Measurements from ENCODE around the gene TOM1L2. TPM values are rescaled to one million over a fixed set of nuclear protein-coding genes. Genes with fewer than 3 reads are reported as not detected.

The TOM1L2 gene
- total and polyA plus RNA-seq, 8 donors, result 20.3 to 28.2 (median 22.2) TPM

GRCh38 chr17:17983776-17984175 lies 11.6 kb upstream of the TOM1L2 start:
- TF ChIP-seq CTCF (IDR thresholded peaks at IDR 0.05), result no peak

DNA sequence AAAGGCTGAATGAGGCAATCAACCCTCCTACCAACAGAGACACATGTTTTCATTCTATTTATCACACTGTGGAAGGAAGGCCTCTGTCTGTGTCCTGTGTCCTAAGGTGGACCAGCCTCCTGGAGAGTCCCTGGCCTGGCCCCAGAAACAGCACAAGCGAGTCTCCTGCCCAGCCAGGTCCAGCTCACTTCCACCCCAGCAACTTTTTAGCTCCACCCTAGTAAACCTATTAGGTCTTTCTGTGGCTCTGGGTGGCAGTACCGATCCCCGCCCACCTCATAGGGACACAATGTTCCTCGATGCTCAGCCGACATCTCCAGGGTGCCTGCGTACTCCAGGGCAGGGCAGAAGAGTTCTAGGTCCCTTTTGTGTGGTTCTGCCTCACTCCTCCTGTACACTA lies 11.2 kb upstream of the TOM1L2 start:
- intact Hi-C loops (cut with DNase I), result no loop called here
- FAIRE-seq, result no peak
- DNase-seq, result no peak
- no peaks in the 10 kb centered on the region for H3K27me3 ChIP-seq
- H3K4me3 ChIP-seq, result no peak overlapping the region
- H3K27ac ChIP-seq, result no peak overlapping the region
- TF ChIP-seq CTCF (IDR thresholded peaks at IDR 0.05), result no peak
- no peaks in the 10 kb centered on the region for H3K4me1 ChIP-seq
- 71 to 76% methylated on average over 6 of the region's 6 CpGs for WGBS, 2 donors
- no peaks in the 10 kb centered on the region for H3K36me3 ChIP-seq
- ATAC-seq, result peak in 3 of 4 donors; percentile 51 to 82 (median 75)
- no peaks in the 10 kb centered on the region for H3K9me3 ChIP-seq

More at GRCh38 chr17:17983776-17984175, 11.6 kb upstream of the TOM1L2 start:
- Histone ChIP-seq H3K9me3 (no peaks in the 10 kb centered on the region), H3K27me3 (no peaks in the 10 kb centered on the region), H3K4me1 (no peaks in the 10 kb centered on the region), H3K4me3 (no peak overlapping the region), H3K36me3 (no peaks in the 10 kb centered on the region), H3K27ac (no peak overlapping the region)
- DNase-seq, result no peak
- intact Hi-C loops (cut with DNase I), result no loop called here
- no peak for ATAC-seq
- WGBS, 2 donors, result 86 to 91% methylated on average over 6 of the region's 6 CpGs
- FAIRE-seq, result no peak

DNA sequence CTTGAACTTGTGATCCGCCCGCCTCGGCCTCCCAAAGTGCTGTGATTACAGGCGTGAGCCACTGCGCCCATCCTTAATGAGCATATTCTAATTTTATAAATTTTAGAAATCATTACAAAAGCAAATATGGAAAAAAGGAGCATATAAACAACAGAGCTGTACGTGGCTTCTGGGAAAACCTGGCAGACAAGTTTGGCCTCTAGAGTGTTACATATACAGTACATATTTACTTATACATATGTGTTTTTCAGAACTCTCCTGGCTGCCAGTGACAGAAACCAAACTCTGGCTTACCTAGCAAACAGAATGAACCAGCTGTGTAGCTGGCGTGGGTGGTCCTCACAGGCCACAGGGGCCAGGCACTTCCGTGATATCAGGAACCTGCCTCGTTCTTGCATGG lies 10.6 kb upstream of the TOM1L2 start:
- Histone ChIP-seq H3K36me3 (no peaks in the 10 kb centered on the region), H3K9me3 (no peaks in the 10 kb centered on the region), H3K4me1 (no peaks in the 10 kb centered on the region), H3K27me3 (no peaks in the 10 kb centered on the region), H3K4me3 (no peak overlapping the region), H3K27ac (no peak overlapping the region)
- intact Hi-C loops (cut with DNase I), result no loop called here
- ATAC-seq (no peak), DNase-seq (no peak), FAIRE-seq (no peak)
- TF ChIP-seq CTCF (IDR thresholded peaks at IDR 0.05), result no peak
- 88 to 93% methylated on average over 9 of the region's 9 CpGs for WGBS, 2 donors

- DNase-seq (no peak), ATAC-seq (no peak), FAIRE-seq (no peak)
- Histone ChIP-seq H3K36me3 (no peaks in the 10 kb centered on the region), H3K27ac (no peak overlapping the region), H3K4me3 (no peak overlapping the region), H3K27me3 (no peaks in the 10 kb centered on the region), H3K4me1 (no peaks in the 10 kb centered on the region), H3K9me3 (no peaks in the 10 kb centered on the region)
- no peak for TF ChIP-seq CTCF (IDR thresholded peaks at IDR 0.05)
- WGBS, 2 donors, result 80 to 89% methylated on average over 9 of the region's 9 CpGs
- intact Hi-C loops (cut with DNase I), result no loop called here
These were observed 9.1 kb upstream of the TOM1L2 start for GRCh38 chr17:17981330-17981729.

GRCh38 chr17:17979778-17980177 lies 7.6 kb upstream of the TOM1L2 start:
- ATAC-seq, result no peak
- intact Hi-C loops (cut with DNase I), result no loop called here
- 85 to 89% methylated on average over 3 of the region's 3 CpGs for WGBS, 2 donors
- H3K27ac ChIP-seq, result no peak overlapping the region
- FAIRE-seq, result no peak
- H3K9me3 ChIP-seq, result no peaks in the 10 kb centered on the region
- DNase-seq, result no peak
- no peak for TF ChIP-seq CTCF (IDR thresholded peaks at IDR 0.05)
- H3K4me1 ChIP-seq, result no peaks in the 10 kb centered on the region
- no peak overlapping the region for H3K4me3 ChIP-seq
- no peaks in the 10 kb centered on the region for H3K36me3 ChIP-seq
- H3K27me3 ChIP-seq, result no peaks in the 10 kb centered on the region
